ENCODE data around the gene AFF1. TPM values are rescaled to one million over a fixed set of nuclear protein-coding genes. Genes with fewer than 3 reads are reported as not detected.
"Not testable (repeated sequence)": the region's sequence is repeated elsewhere in the genome, so short reads cannot be mapped to it uniquely, and the experiment has no call there.

Gene AFF1
- total RNA-seq, 2 experiments from 2014 or later = 47.3 to 57.8 TPM

- DNase-seq (no peak), ATAC-seq (no peak)
- Mint-ChIP-seq H3K36me3 (ENCODE audit: low read depth) (peaks cover 12% of the 10 kb centered on the region), H3K4me1 (peaks cover 84% of the 10 kb centered on the region), H3K27ac (peak overlapping the region; percentile 25), H3K4me3 (no peak overlapping the region), H3K27me3 (no peaks in the 10 kb centered on the region), H3K9me3 (ENCODE audit: low read depth) (no peaks in the 10 kb centered on the region)
- intact Hi-C loops (cut with DNase I, micrococcal nuclease) = no loop called here
- POLR2A ChIA-PET = interaction anchor here (0.6 kb wide), 1 partner anchor 18 kb away, joined by 4 read pairs; no protein-coding TSS in a partner anchor
- CTCF ChIA-PET = interaction anchor here (0.9 to 1.6 kb wide), 6 partner anchors 30 to 90 kb away, joined by 3 to 6 read pairs (median 3); partner anchors contain the start of gene AFF1
These were observed 77.6 kb downstream of the AFF1 start for GRCh38 chr4:87012265-87012953.

GRCh38 chr4:87012954-87013308, 78.1 kb downstream of the AFF1 start:
- H3K27me3 Mint-ChIP-seq; H3K36me3 Mint-ChIP-seq (ENCODE audit: low read depth); H3K4me3 Mint-ChIP-seq; H3K27ac Mint-ChIP-seq; H3K9me3 Mint-ChIP-seq (ENCODE audit: low read depth); DNase-seq; intact Hi-C loops (cut with DNase I, micrococcal nuclease); ATAC-seq; POLR2A ChIA-PET: not testable (repeated sequence)
- CTCF ChIA-PET = interaction anchor here (0.9 to 1.2 kb wide), 3 partner anchors 31 to 78 kb away, joined by 3 read pairs; partner anchors contain the start of gene AFF1
- peaks cover 89% of the 10 kb centered on the region for H3K4me1 Mint-ChIP-seq

- no peak for DNase-seq
- Mint-ChIP-seq H3K9me3 (ENCODE audit: low read depth) (no peaks in the 10 kb centered on the region), H3K4me3 (no peak overlapping the region), H3K36me3 (ENCODE audit: low read depth) (peaks cover 7% of the 10 kb centered on the region), H3K27ac (peak overlapping the region; percentile 14), H3K4me1 (peaks cover 91% of the 10 kb centered on the region), H3K27me3 (no peaks in the 10 kb centered on the region)
- ChIA-PET CTCF (interaction anchor here (0.8 to 1.9 kb wide), 4 partner anchors 8 to 92 kb away, joined by 3 to 6 read pairs (median 5); no protein-coding TSS in a partner anchor), POLR2A (no interaction called here)
- intact Hi-C loops (cut with DNase I, micrococcal nuclease) = no loop called here
- ATAC-seq = no peak
These were observed 79.5 kb downstream of the AFF1 start for GRCh38 chr4:87014284-87014782.

GRCh38 chr4:87015416-87015815, 80.6 kb downstream of the AFF1 start:
- ChIA-PET POLR2A (no interaction called here), CTCF (interaction anchor here (1.1 to 1.9 kb wide), 3 partner anchors 9 to 93 kb away, joined by 5 to 6 read pairs (median 5); no protein-coding TSS in a partner anchor)
- no peaks in the 10 kb centered on the region for H3K9me3 Mint-ChIP-seq (ENCODE audit: low read depth)
- no peak for ATAC-seq
- no peak overlapping the region for H3K4me3 Mint-ChIP-seq
- peaks cover 92% of the 10 kb centered on the region for H3K4me1 Mint-ChIP-seq
- intact Hi-C loops (cut with DNase I, micrococcal nuclease) = no loop called here
- H3K36me3 Mint-ChIP-seq (ENCODE audit: low read depth) = peaks cover 9% of the 10 kb centered on the region
- DNase-seq = no peak
- H3K27ac Mint-ChIP-seq = no peak overlapping the region
- no peaks in the 10 kb centered on the region for H3K27me3 Mint-ChIP-seq

GRCh38 chr4:87017580-87018342, 83.0 kb downstream of the AFF1 start:
- intact Hi-C loops (cut with DNase I, micrococcal nuclease) = loop anchor here in 1 of 2 experiments (1.0 kb wide), 2 partner anchors 11 to 41 kb away; no protein-coding TSS in a partner anchor
- ATAC-seq (peak; percentile 91), DNase-seq (peak; percentile 58)
- Mint-ChIP-seq H3K36me3 (ENCODE audit: low read depth) (peaks cover 9% of the 10 kb centered on the region), H3K4me1 (peaks cover 89% of the 10 kb centered on the region), H3K4me3 (peak overlapping the region; percentile 4), H3K27ac (peak overlapping the region; percentile 97), H3K9me3 (ENCODE audit: low read depth) (no peaks in the 10 kb centered on the region), H3K27me3 (no peaks in the 10 kb centered on the region)
- ChIA-PET CTCF (interaction anchor here (0.6 to 1.8 kb wide), 5 partner anchors 9 to 234 kb away, joined by 3 to 4 read pairs (median 4); no protein-coding TSS in a partner anchor), POLR2A (interaction anchor here (0.7 to 1.0 kb wide), 3 partner anchors 12 to 83 kb away, joined by 3 to 11 read pairs (median 3); partner anchors contain the start of gene AFF1)

GRCh38 chr4:87018753-87019152, 83.9 kb downstream of the AFF1 start:
- no peaks in the 10 kb centered on the region for H3K9me3 Mint-ChIP-seq (ENCODE audit: low read depth)
- POLR2A ChIA-PET = no interaction called here
- peaks cover 7% of the 10 kb centered on the region for H3K36me3 Mint-ChIP-seq (ENCODE audit: low read depth)
- H3K4me3 Mint-ChIP-seq = no peak overlapping the region
- no peaks in the 10 kb centered on the region for H3K27me3 Mint-ChIP-seq
- H3K27ac Mint-ChIP-seq = no peak overlapping the region
- H3K4me1 Mint-ChIP-seq = peaks cover 81% of the 10 kb centered on the region
- no peak for DNase-seq
- no peak for ATAC-seq
- CTCF ChIA-PET = interaction anchor here (0.6 to 1.8 kb wide), 3 partner anchors 96 to 654 kb away, joined by 3 to 4 read pairs (median 3); no protein-coding TSS in a partner anchor
- intact Hi-C loops (cut with DNase I, micrococcal nuclease) = no loop called here

GRCh38 chr4:87019246-87019791, 84.5 kb downstream of the AFF1 start:
- DNase-seq (no peak), ATAC-seq (no peak)
- POLR2A ChIA-PET = no interaction called here
- Mint-ChIP-seq H3K27me3 (no peaks in the 10 kb centered on the region), H3K4me1 (peaks cover 77% of the 10 kb centered on the region), H3K9me3 (ENCODE audit: low read depth) (no peaks in the 10 kb centered on the region), H3K36me3 (ENCODE audit: low read depth) (peaks cover 7% of the 10 kb centered on the region), H3K27ac (peak overlapping the region; percentile 70), H3K4me3 (no peak overlapping the region)
- CTCF ChIA-PET = interaction anchor here (0.6 to 1.0 kb wide), 3 partner anchors 100 to 654 kb away, joined by 3 read pairs; no protein-coding TSS in a partner anchor
- intact Hi-C loops (cut with DNase I, micrococcal nuclease) = no loop called here

- CTCF ChIA-PET = interaction anchor here (1.0 kb wide), 1 partner anchor 100 kb away, joined by 3 read pairs; no protein-coding TSS in a partner anchor
- Mint-ChIP-seq H3K36me3 (ENCODE audit: low read depth) (peaks cover 7% of the 10 kb centered on the region), H3K9me3 (ENCODE audit: low read depth) (no peaks in the 10 kb centered on the region), H3K27ac (peak overlapping the region; percentile 70), H3K4me3 (no peak overlapping the region), H3K27me3 (no peaks in the 10 kb centered on the region), H3K4me1 (peaks cover 73% of the 10 kb centered on the region)
- ATAC-seq = no peak
- POLR2A ChIA-PET = no interaction called here
- intact Hi-C loops (cut with DNase I, micrococcal nuclease) = no loop called here
- no peak for DNase-seq
These were observed 85.1 kb downstream of the AFF1 start for GRCh38 chr4:87019898-87020297.

GRCh38 chr4:87024201-87024600, 89.4 kb downstream of the AFF1 start:
- ChIA-PET POLR2A (no interaction called here), CTCF (interaction anchor here (1.4 kb wide), 1 partner anchor 8 kb away, joined by 4 read pairs; no protein-coding TSS in a partner anchor)
- Mint-ChIP-seq H3K9me3 (ENCODE audit: low read depth) (no peaks in the 10 kb centered on the region), H3K36me3 (ENCODE audit: low read depth) (peaks cover 3% of the 10 kb centered on the region), H3K27ac (no peak overlapping the region), H3K4me3 (no peak overlapping the region), H3K4me1 (peaks cover 61% of the 10 kb centered on the region), H3K27me3 (no peaks in the 10 kb centered on the region)
- DNase-seq (no peak), ATAC-seq (no peak)
- intact Hi-C loops (cut with DNase I, micrococcal nuclease) = no loop called here

GRCh38 chr4:87025023-87025613, 90.3 kb downstream of the AFF1 start:
- Mint-ChIP-seq H3K27ac (no peak overlapping the region), H3K36me3 (ENCODE audit: low read depth) (peaks cover 2% of the 10 kb centered on the region), H3K27me3 (no peaks in the 10 kb centered on the region), H3K9me3 (ENCODE audit: low read depth) (no peaks in the 10 kb centered on the region), H3K4me1 (peaks cover 61% of the 10 kb centered on the region), H3K4me3 (no peak overlapping the region)
- no peak for ATAC-seq
- CTCF ChIA-PET = no interaction called here
- POLR2A ChIA-PET = no interaction called here
- no peak for DNase-seq
- intact Hi-C loops (cut with DNase I, micrococcal nuclease) = no loop called here

GRCh38 chr4:87025614-87026041, 90.8 kb downstream of the AFF1 start:
- CTCF ChIA-PET = no interaction called here
- no peak for DNase-seq
- Mint-ChIP-seq H3K36me3 (ENCODE audit: low read depth) (no peaks in the 10 kb centered on the region), H3K27me3 (no peaks in the 10 kb centered on the region), H3K4me1 (peaks cover 56% of the 10 kb centered on the region), H3K27ac (no peak overlapping the region), H3K9me3 (ENCODE audit: low read depth) (no peaks in the 10 kb centered on the region), H3K4me3 (no peak overlapping the region)
- no peak for ATAC-seq
- intact Hi-C loops (cut with DNase I, micrococcal nuclease) = no loop called here
- POLR2A ChIA-PET = no interaction called here
